WTC11 (cell line): ENCODE data around the gene SSC5D. TPM values are rescaled to one million over a fixed set of nuclear protein-coding genes. Genes with fewer than 3 reads are reported as not detected.

Experiments used
- ATAC-seq: fragments of 200-7000 bp; cut with Tn5 transposase; 2 replicates; pipeline ENCODE4 v1.10.0; 2021; ENCODE audit warnings: mild to moderate bottlenecking, moderate library complexity
- CTCF ChIA-PET: fragments of 300-600 bp; sonication (Branson Sonifier 250); formaldehyde crosslinking; loops from one replicate; lab custom pipeline; 2021; ENCODE audit warnings: antibody characterized with exemption; lab: Charles Lee
- POLR2A ChIA-PET: fragments of 350-600 bp; sonication (Branson Sonifier 250); formaldehyde crosslinking; loops from one replicate; lab custom pipeline; 2021; ENCODE audit warnings: antibody characterized with exemption; lab: Charles Lee
- DNase-seq: peaks from one replicate; pipeline ENCODE4 v3.0.0; 2021; ENCODE audit warnings: low spot score
- H3K27ac Mint-ChIP-seq: 2 replicates; pipeline ENCODE4 v1.8.0; 2021; ENCODE audit warnings: mixed read lengths
- H3K27me3 Mint-ChIP-seq: 2 replicates; pipeline ENCODE4 v1.8.0; 2021; ENCODE audit warnings: low read depth, mild to moderate bottlenecking, moderate library complexity, mixed read lengths
- H3K36me3 Mint-ChIP-seq: 2 replicates; pipeline ENCODE4 v1.8.0; 2021; ENCODE audit warnings: mixed read lengths
- H3K4me1 Mint-ChIP-seq: 2 replicates; pipeline ENCODE4 v1.8.0; 2022; ENCODE audit warnings: mixed read lengths
- H3K4me3 Mint-ChIP-seq: 2 replicates; pipeline ENCODE4 v1.8.0; 2021; ENCODE audit warnings: mild to moderate bottlenecking, moderate library complexity, mixed read lengths
- H3K9me3 Mint-ChIP-seq: 2 replicates; pipeline ENCODE4 v1.8.0; 2021; ENCODE audit warnings: mixed read lengths
- CBFB ChIP-seq: sonication (generic); formaldehyde crosslinking; IDR thresholded peaks from 2 replicates; pipeline ENCODE4 v1.8.1; 2022; ENCODE audit warnings: mild to moderate bottlenecking, low read depth, missing genetic modification reagents
- EMX1 ChIP-seq: fragments of 250-450 bp; sonication (Bioruptor Pico); IDR thresholded peaks from 2 replicates; pipeline ENCODE4 v1.8.0; 2021; ENCODE audit warnings: mild to moderate bottlenecking
- ETV6 ChIP-seq: sonication (generic); formaldehyde crosslinking; IDR thresholded peaks from 2 replicates; pipeline ENCODE4 v1.8.1; 2022; ENCODE audit warnings: mild to moderate bottlenecking, missing genetic modification reagents
- FOXP1 ChIP-seq: sonication (generic); formaldehyde crosslinking; IDR thresholded peaks from 2 replicates; pipeline ENCODE4 v1.8.0; 2022; ENCODE audit warnings: missing genetic modification reagents, mild to moderate bottlenecking, moderate library complexity, borderline replicate concordance
- GRHL2 ChIP-seq: fragments of 250-450 bp; sonication (Bioruptor Pico); IDR thresholded peaks from 2 replicates; pipeline ENCODE4 v1.8.0; 2022; ENCODE audit warnings: mild to moderate bottlenecking, moderate library complexity; ENCODE audit not compliant: insufficient replicate concordance, severe bottlenecking
- HMGA2 ChIP-seq: fragments of 250-450 bp; sonication (Bioruptor Pico); IDR thresholded peaks from 2 replicates; pipeline ENCODE4 v1.4.0; 2021; ENCODE audit warnings: mild to moderate bottlenecking, moderate library complexity
- IRF2 ChIP-seq: sonication (generic); formaldehyde crosslinking; IDR thresholded peaks from 2 replicates; pipeline ENCODE4 v1.8.0; 2022; ENCODE audit warnings: low read depth, missing genetic modification reagents, borderline replicate concordance
- NFE2L1 ChIP-seq: sonication (generic); formaldehyde crosslinking; IDR thresholded peaks from 2 replicates; pipeline ENCODE4 v1.8.1; 2023; ENCODE audit warnings: missing genetic modification reagents
- NFYB ChIP-seq: sonication (generic); formaldehyde crosslinking; conservative IDR thresholded peaks from 2 replicates; pipeline ENCODE4 v1.8.0; 2022; ENCODE audit warnings: low read depth, missing genetic modification reagents
- TCF7 ChIP-seq: sonication (generic); formaldehyde crosslinking; IDR thresholded peaks from 2 replicates; pipeline ENCODE4 v1.8.0; 2022; ENCODE audit warnings: mild to moderate bottlenecking, low read depth, missing genetic modification reagents, moderate library complexity
- ZNF671 ChIP-seq: fragments of 250-450 bp; sonication (Bioruptor Pico); IDR thresholded peaks from 2 replicates; pipeline ENCODE4 v1.8.0; 2021; ENCODE audit warnings: mild to moderate bottlenecking
- total RNA-seq: library from RNA; stranded (reverse); gene quantifications from 3 replicates; pipeline ENCODE4 v1.2.3, GENCODE V29; 2021
- TF ChIP-seq, protein P1 (sequence below): sonication (generic); formaldehyde crosslinking; IDR thresholded peaks from 2 replicates; pipeline ENCODE4 v1.8.1; 2022; ENCODE audit warnings: low read depth, missing genetic modification reagents, borderline replicate concordance
- TF ChIP-seq, protein P2 (sequence below): sonication (generic); formaldehyde crosslinking; IDR thresholded peaks from 2 replicates; pipeline ENCODE4 v1.8.1; 2023; ENCODE audit warnings: mild to moderate bottlenecking, moderate library complexity, missing genetic modification reagents
- TF ChIP-seq, protein P3 (sequence below): fragments of 250-450 bp; sonication (Bioruptor Pico); IDR thresholded peaks from 2 replicates; pipeline ENCODE4 v1.9.0; 2021; ENCODE audit warnings: mild to moderate bottlenecking
- TF ChIP-seq, protein P4 (sequence below): fragments of 250-450 bp; sonication (Bioruptor Pico); IDR thresholded peaks from 2 replicates; pipeline ENCODE4 v1.9.0; 2021; ENCODE audit warnings: mild to moderate bottlenecking
- TF ChIP-seq, protein P5 (sequence below): fragments of 250-450 bp; sonication (Bioruptor Pico); IDR thresholded peaks from 2 replicates; pipeline ENCODE4 v1.8.0; 2021; ENCODE audit warnings: mild to moderate bottlenecking
- TF ChIP-seq, protein P6 (sequence below): sonication (generic); formaldehyde crosslinking; IDR thresholded peaks from 2 replicates; pipeline ENCODE4 v1.8.0; 2022; ENCODE audit warnings: missing genetic modification reagents

The SSC5D gene
- total RNA-seq, 1 experiment from 2014 or later = 2.9 TPM

DNA sequence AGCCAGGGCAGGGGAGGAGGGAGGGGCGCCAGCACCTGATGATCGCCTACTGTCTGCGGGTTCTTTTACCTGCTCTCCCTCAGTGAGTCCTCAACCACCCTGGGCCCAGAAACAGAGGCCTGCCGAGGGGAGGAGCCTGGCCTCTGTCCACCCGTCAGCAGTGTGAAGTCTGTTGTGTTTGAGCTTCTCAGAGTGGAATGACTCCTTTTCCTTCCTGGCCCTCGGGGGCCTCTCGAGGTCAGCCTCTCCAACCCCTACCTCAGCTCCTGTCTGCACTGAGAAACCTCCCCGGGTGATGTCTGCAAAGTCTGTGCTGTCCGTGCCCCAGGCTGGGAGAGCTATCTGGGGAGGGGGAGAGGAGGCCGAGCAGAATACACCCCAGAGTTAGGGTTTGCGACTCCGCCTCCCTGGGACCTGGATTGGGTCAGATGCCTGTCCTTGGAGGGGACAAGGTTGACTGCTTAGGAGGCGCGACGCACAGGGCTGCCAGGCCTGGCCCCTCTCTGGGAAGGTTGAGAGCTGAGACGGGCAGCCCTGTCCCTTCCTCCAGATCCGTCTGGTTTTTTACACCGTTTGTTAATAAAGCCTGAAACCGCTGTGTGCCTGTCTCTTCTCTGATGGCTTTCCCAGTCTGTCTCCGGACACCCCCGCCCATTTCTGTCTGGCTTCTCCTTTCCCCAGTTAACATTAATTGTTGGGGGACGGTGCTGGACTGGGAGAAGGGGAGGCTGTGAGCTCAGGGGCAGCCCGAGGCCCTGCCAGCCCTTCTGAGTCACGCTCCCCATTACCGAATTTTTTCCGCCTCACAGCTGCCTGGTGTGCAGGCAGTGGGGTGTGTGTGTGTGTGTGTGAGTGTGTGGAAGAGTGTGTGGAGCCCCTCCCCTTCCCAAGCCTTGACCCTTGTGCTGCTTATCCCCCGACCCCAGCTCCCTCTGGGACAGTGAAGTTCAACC is 989 bp upstream of the SSC5D start (continued):
- TF ChIP-seq ZNF671 (CRISPR knock-in tag) (no peak), GRHL2 (CRISPR knock-in tag) (no peak), HMGA2 (CRISPR knock-in tag) (no peak)
- TF ChIP-seq, protein P1, sequence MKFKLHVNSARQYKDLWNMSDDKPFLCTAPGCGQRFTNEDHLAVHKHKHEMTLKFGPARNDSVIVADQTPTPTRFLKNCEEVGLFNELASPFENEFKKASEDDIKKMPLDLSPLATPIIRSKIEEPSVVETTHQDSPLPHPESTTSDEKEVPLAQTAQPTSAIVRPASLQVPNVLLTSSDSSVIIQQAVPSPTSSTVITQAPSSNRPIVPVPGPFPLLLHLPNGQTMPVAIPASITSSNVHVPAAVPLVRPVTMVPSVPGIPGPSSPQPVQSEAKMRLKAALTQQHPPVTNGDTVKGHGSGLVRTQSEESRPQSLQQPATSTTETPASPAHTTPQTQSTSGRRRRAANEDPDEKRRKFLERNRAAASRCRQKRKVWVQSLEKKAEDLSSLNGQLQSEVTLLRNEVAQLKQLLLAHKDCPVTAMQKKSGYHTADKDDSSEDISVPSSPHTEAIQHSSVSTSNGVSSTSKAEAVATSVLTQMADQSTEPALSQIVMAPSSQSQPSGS (CRISPR knock-in tag) = no peak
- TF ChIP-seq, all 79 proteins: peak for 0

DNA sequence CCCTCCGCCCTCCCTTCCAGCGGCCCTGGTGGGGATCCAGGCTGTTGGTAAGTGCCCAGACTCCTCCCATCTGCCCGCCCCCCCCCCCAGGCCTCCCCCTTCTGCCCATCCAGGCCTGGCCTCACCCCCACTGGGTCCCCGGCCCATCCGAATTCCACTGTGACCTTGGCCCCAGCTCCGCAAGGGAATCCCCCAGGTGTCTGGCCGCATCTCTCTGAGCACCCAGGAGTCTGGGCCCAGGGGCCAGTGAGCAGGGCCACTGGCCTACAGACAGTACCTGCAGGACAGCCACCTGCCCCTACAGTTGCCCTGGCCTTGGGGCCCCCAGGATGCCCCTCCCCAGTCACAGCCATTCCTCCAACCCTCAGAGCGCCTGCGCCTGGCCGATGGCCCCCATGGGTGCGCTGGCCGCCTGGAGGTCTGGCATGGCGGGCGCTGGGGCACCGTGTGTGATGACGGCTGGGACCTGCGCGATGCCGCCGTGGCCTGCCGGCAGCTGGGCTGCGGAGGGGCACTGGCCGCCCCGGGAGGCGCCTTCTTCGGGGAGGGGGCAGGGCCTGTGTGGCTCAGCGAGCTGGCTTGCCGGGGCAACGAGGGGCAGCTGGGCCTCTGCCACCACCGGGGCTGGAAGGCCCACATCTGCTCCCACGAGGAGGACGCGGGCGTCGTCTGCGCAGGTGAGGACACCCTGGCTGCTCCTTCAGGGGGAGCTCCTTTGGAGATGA is 912 bp downstream of the SSC5D start:
- no peaks in the 10 kb centered on the region for H3K9me3 Mint-ChIP-seq
- ATAC-seq = no peak
- no peaks in the 10 kb centered on the region for H3K36me3 Mint-ChIP-seq
- H3K27me3 Mint-ChIP-seq = peaks cover 3% of the 10 kb centered on the region
- H3K27ac Mint-ChIP-seq = no peak overlapping the region
- DNase-seq = no peak
- TF ChIP-seq, protein P2, sequence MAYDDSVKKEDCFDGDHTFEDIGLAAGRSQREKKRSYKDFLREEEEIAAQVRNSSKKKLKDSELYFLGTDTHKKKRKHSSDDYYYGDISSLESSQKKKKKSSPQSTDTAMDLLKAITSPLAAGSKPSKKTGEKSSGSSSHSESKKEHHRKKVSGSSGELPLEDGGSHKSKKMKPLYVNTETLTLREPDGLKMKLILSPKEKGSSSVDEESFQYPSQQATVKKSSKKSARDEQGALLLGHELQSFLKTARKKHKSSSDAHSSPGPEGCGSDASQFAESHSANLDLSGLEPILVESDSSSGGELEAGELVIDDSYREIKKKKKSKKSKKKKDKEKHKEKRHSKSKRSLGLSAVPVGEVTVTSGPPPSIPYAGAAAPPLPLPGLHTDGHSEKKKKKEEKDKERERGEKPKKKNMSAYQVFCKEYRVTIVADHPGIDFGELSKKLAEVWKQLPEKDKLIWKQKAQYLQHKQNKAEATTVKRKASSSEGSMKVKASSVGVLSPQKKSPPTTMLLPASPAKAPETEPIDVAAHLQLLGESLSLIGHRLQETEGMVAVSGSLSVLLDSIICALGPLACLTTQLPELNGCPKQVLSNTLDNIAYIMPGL (CRISPR knock-in tag) = peak; percentile 43; the same call in 1 of the 2 replicates
- TF ChIP-seq, protein P3, sequence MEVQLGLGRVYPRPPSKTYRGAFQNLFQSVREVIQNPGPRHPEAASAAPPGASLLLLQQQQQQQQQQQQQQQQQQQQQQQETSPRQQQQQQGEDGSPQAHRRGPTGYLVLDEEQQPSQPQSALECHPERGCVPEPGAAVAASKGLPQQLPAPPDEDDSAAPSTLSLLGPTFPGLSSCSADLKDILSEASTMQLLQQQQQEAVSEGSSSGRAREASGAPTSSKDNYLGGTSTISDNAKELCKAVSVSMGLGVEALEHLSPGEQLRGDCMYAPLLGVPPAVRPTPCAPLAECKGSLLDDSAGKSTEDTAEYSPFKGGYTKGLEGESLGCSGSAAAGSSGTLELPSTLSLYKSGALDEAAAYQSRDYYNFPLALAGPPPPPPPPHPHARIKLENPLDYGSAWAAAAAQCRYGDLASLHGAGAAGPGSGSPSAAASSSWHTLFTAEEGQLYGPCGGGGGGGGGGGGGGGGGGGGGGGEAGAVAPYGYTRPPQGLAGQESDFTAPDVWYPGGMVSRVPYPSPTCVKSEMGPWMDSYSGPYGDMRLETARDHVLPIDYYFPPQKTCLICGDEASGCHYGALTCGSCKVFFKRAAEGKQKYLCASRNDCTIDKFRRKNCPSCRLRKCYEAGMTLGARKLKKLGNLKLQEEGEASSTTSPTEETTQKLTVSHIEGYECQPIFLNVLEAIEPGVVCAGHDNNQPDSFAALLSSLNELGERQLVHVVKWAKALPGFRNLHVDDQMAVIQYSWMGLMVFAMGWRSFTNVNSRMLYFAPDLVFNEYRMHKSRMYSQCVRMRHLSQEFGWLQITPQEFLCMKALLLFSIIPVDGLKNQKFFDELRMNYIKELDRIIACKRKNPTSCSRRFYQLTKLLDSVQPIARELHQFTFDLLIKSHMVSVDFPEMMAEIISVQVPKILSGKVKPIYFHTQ (CRISPR knock-in tag) = no peak
- ChIA-PET POLR2A (interaction anchor here (0.6 to 1.4 kb wide), 3 partner anchors 13 to 68 kb away, joined by 3 to 4 read pairs (median 4); partner anchors contain the start of genes ISOC2 and ZNF628), CTCF (interaction anchor here (0.5 to 13.5 kb wide), 6 partner anchors 13 to 164 kb away, joined by 3 to 96 read pairs (median 4); partner anchors contain the start of gene ZNF628)
- no peak overlapping the region for H3K4me3 Mint-ChIP-seq
- H3K4me1 Mint-ChIP-seq = peaks cover 19% of the 10 kb centered on the region

DNA sequence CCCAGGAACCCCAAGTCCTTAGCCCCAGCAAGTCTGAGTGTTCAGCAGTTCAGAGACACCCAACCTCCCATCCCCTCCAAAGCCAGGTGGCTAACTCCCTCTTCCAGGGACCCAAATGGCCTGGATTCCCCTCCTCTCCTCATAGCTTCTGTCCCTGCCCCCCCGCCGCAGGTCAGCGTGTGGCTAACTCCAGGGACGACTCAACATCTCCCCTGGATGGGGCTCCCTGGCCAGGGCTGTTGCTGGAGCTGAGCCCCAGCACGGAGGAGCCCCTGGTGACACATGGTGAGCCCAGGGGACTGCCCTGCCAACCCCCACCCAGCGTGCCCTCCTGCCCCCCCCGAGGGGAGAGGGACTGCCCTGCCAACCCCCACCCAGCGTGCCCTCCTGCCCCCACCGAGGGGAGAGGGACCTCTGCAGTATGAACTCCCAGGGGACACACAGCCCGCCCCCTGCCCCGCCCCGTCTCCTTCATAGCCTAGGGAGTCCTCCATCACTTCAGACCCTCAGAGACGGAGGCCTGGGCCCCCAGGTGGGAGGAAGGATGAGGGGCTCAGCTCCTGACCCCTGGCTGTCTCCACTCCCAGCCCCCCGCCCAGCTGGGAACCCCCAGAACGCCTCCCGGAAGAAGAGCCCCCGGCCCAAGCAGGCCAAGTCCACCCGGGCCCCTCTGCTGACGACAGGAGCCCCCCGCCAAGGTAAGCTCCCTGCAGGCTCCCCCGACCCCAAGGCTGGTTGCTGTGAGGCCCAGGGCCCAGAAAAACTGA is 1.7 kb downstream of the SSC5D start:
- H3K27me3 Mint-ChIP-seq = peaks cover 3% of the 10 kb centered on the region
- peaks cover 19% of the 10 kb centered on the region for H3K4me1 Mint-ChIP-seq
- no peaks in the 10 kb centered on the region for H3K9me3 Mint-ChIP-seq
- no peak overlapping the region for H3K4me3 Mint-ChIP-seq
- ATAC-seq (no peak), DNase-seq (no peak)
- CTCF ChIA-PET = interaction anchor here (0.6 to 13.5 kb wide), 6 partner anchors 15 to 319 kb away, joined by 3 to 96 read pairs (median 3); no protein-coding TSS in a partner anchor
- no peak overlapping the region for H3K27ac Mint-ChIP-seq
- H3K36me3 Mint-ChIP-seq = no peaks in the 10 kb centered on the region
- POLR2A ChIA-PET = interaction anchor here (1.3 kb wide), 1 partner anchor 14 kb away, joined by 4 read pairs; the partner anchor contains the start of gene ZNF628
- no peak for TF ChIP-seq IRF2 (CRISPR knock-in tag)
- no peak for TF ChIP-seq CBFB (CRISPR knock-in tag)
- no peak for TF ChIP-seq EMX1 (CRISPR knock-in tag)
- TF ChIP-seq FOXP1 (CRISPR knock-in tag) = no peak
- TF ChIP-seq, protein P4, sequence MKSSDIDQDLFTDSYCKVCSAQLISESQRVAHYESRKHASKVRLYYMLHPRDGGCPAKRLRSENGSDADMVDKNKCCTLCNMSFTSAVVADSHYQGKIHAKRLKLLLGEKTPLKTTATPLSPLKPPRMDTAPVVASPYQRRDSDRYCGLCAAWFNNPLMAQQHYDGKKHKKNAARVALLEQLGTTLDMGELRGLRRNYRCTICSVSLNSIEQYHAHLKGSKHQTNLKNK (CRISPR knock-in tag) = no peak
- TF ChIP-seq, protein P5, sequence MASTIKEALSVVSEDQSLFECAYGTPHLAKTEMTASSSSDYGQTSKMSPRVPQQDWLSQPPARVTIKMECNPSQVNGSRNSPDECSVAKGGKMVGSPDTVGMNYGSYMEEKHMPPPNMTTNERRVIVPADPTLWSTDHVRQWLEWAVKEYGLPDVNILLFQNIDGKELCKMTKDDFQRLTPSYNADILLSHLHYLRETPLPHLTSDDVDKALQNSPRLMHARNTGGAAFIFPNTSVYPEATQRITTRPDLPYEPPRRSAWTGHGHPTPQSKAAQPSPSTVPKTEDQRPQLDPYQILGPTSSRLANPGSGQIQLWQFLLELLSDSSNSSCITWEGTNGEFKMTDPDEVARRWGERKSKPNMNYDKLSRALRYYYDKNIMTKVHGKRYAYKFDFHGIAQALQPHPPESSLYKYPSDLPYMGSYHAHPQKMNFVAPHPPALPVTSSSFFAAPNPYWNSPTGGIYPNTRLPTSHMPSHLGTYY = no peak
- no peak for TF ChIP-seq ETV6 (CRISPR knock-in tag)
- TF ChIP-seq, protein P6, sequence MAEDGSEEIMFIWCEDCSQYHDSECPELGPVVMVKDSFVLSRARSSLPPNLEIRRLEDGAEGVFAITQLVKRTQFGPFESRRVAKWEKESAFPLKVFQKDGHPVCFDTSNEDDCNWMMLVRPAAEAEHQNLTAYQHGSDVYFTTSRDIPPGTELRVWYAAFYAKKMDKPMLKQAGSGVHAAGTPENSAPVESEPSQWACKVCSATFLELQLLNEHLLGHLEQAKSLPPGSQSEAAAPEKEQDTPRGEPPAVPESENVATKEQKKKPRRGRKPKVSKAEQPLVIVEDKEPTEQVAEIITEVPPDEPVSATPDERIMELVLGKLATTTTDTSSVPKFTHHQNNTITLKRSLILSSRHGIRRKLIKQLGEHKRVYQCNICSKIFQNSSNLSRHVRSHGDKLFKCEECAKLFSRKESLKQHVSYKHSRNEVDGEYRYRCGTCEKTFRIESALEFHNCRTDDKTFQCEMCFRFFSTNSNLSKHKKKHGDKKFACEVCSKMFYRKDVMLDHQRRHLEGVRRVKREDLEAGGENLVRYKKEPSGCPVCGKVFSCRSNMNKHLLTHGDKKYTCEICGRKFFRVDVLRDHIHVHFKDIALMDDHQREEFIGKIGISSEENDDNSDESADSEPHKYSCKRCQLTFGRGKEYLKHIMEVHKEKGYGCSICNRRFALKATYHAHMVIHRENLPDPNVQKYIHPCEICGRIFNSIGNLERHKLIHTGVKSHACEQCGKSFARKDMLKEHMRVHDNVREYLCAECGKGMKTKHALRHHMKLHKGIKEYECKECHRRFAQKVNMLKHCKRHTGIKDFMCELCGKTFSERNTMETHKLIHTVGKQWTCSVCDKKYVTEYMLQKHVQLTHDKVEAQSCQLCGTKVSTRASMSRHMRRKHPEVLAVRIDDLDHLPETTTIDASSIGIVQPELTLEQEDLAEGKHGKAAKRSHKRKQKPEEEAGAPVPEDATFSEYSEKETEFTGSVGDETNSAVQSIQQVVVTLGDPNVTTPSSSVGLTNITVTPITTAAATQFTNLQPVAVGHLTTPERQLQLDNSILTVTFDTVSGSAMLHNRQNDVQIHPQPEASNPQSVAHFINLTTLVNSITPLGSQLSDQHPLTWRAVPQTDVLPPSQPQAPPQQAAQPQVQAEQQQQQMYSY = no peak
- no peak for TF ChIP-seq NFE2L1 (CRISPR knock-in tag)
- no peak for TF ChIP-seq TCF7
- TF ChIP-seq NFYB (CRISPR knock-in tag) = no peak
